Heart right ventricle (tissue), 16 donors: ENCODE data around the gene UNC5C. TPM values are rescaled to one million over a fixed set of nuclear protein-coding genes. Genes with fewer than 3 reads are reported as not detected.
A peak's percentile ranks its signal among the peaks of the same experiment; 100 is the strongest.

Experiments
- ATAC-seq, 8 donors: fragments of 200-7000 bp; cut with Tn5 transposase; one replicate each; pipeline ENCODE4 v1.9.1; 2020; ENCODE audit warnings: mild to moderate bottlenecking in 8 of 8, moderate library complexity in 8 of 8, moderate number of reproducible peaks in 1 of 8
- DNase-seq, 2 donors: peaks; one replicate each; pipeline ENCODE4 v3.0.0-alpha.2; 2020
- H3K27ac ChIP-seq, 10 donors: fragments of 200-600 bp; sonication (generic) in 2 of 10; one replicate each; pipeline versions ENCODE4 v1.5.0 to v1.8.0; 2020 to 2022; ENCODE audit warnings: mild to moderate bottlenecking in 3 of 10
- H3K27me3 ChIP-seq, 7 donors: fragments of 200-600 bp; one replicate each; pipeline ENCODE4 v1.8.0; 2021 to 2022; ENCODE audit warnings: mild to moderate bottlenecking in 2 of 7
- H3K36me3 ChIP-seq, 9 donors: fragments of 200-600 bp; sonication (generic) in 1 of 9; one replicate each; pipeline versions ENCODE4 v1.5.0 to v1.8.0; 2020 to 2022; ENCODE audit warnings: mild to moderate bottlenecking in 2 of 9
- H3K4me1 ChIP-seq, 9 donors: fragments of 200-600 bp; sonication (generic) in 1 of 9; one replicate each; pipeline versions ENCODE4 v1.5.0 to v1.8.0; 2020 to 2022; ENCODE audit warnings: mild to moderate bottlenecking in 4 of 9
- H3K4me3 ChIP-seq, 10 donors: fragments of 200-600 bp; sonication (generic) in 2 of 10; one replicate each; pipeline versions ENCODE4 v1.5.0 to v1.8.0; 2020 to 2022; ENCODE audit warnings: mild to moderate bottlenecking in 7 of 10, moderate library complexity in 2 of 10
- H3K9me3 ChIP-seq, 11 donors: fragments of 200-600 bp in 10 of 11; sonication (generic) in 2 of 11; one replicate each; pipeline versions ENCODE4 v1.5.0 to v1.8.0; 2013 to 2022; ENCODE audit warnings: mild to moderate bottlenecking in 2 of 11, control low read depth in 1 of 11, moderate library complexity in 1 of 11
- CTCF ChIP-seq, 9 donors: fragments of 200-600 bp; sonication (generic) in 2 of 9; IDR thresholded peaks; one replicate each; pipeline versions ENCODE4 v1.5.0 to v1.8.0; 2021 to 2022; ENCODE audit warnings: antibody characterized with exemption in 9 of 9, mild to moderate bottlenecking in 5 of 9, moderate library complexity in 1 of 9
- WGBS, 2 donors: extraction: QIAGEN DNeasy Blood & Tissue Kit; methylation state at CpG; one replicate each; pipeline ENCODE4 v1.1.7; 2013; ENCODE audit warnings: inconsistent platforms in 1 of 2; 5-methylcytosine and 5-hydroxymethylcytosine counted together
- intact Hi-C, 10 donors: fragments of 100-400 bp; cut with DNase I; formaldehyde crosslinking; loops; one replicate each; pipeline versions ENCODE4 v1.11.1 to v1.14.2; 2022
- polyA plus RNA-seq, 2 donors: library from polyadenylated mRNA; stranded (reverse); fragments of 200-250 nt; gene quantifications; one replicate each; pipeline ENCODE4 v1.2.3, GENCODE V29; 2013
- total RNA-seq, 10 donors: library from RNA; stranded (reverse); fragmentation: NEBNext Ultra II Directional in 3 of 10; extraction: Animal tissue kit (Norgen Biotek cat#: 25700) in 3 of 10; gene quantifications; one replicate each; pipeline versions ENCODE4 v1.2.1 to v1.2.4, GENCODE V29; 2021 to 2023
- donor health status: Arrhythmogenic right ventricular cardiomyopathy.
- donor health status: ischemic (EF 13 %, LVEDD 7.1; RV severe dilation, severe dysfunction).
- donor health status: healthy with polysubstance abuse.
- donor health status: DM: no; HTN: yes; CAD: no.
- donor health status: DM: no; HTN: no; CAD: no.
- donor health status: ischemic (EF 25% LVEDD 6.9; RV normal size, moderate dysfunction).
- donor health status: ischemic (EF 25% LVEDD 5.7; RV mildly dilated, moderate dysfunction).
- donor health status: healthy.
- donor health status: DM: yes; HTN: yes; CAD: no.
- donor health status: Ischemic cardiomyopathy.
- donor health status: ischemic (EF 35%, LVEDD 5.7; RV mildly dilated, moderate dysfunction).
- donor health status: nonischemic (EF 11% LVEDD 7.7; RV severe dilation, severe dysfunction).
- donor health status: DM: yes; HTN: yes; CAD: no.
- donor health status: PGD.
- donor health status: ischemic (EF 29% LVEDD 5.4; RV normal size, mild dysfunction).
- donor health status: nonischemic (EF 23%, LVEDD 6.1; RV moderate dilation, normal function).

Gene UNC5C
- total and polyA plus RNA-seq, 12 donors = 0.44 to 3.2 (median 1.5) TPM

GRCh38 chr4:95343235-95343634, 205.5 kb downstream of the UNC5C start:
- Histone ChIP-seq H3K4me1 (no peaks in the 10 kb centered on the region), H3K36me3 (no peaks in the 10 kb centered on the region), H3K27ac (no peak overlapping the region), H3K27me3 (no peaks in the 10 kb centered on the region), H3K9me3 (peaks cover 0 to 39% (median 23%) of the 10 kb centered on the region in 11 donors), H3K4me3 (no peak overlapping the region)
- WGBS, 2 donors = 88 to 92% methylated on average over 1 of the region's 1 CpG
- no peak for ATAC-seq
- intact Hi-C loops = no loop called here
- TF ChIP-seq CTCF (IDR thresholded peaks at IDR 0.05) = no peak
- DNase-seq = no peak

- no peaks in the 10 kb centered on the region for H3K4me1 ChIP-seq
- intact Hi-C loops = no loop called here
- H3K4me3 ChIP-seq = no peak overlapping the region
- no peak for ATAC-seq
- no peak for TF ChIP-seq CTCF (IDR thresholded peaks at IDR 0.05)
- no peak for DNase-seq
- H3K27me3 ChIP-seq = no peaks in the 10 kb centered on the region
- no peak overlapping the region for H3K27ac ChIP-seq
- peaks cover 0 to 3% (median 0%) of the 10 kb centered on the region in 9 donors for H3K36me3 ChIP-seq
- peaks cover 0 to 9% (median 0%) of the 10 kb centered on the region in 11 donors for H3K9me3 ChIP-seq
Measured at GRCh38 chr4:95340191-95340590, 208.6 kb downstream of the UNC5C start.

GRCh38 chr4:95325665-95326064, 223.1 kb downstream of the UNC5C start:
- no peak overlapping the region for H3K27ac ChIP-seq
- H3K36me3 ChIP-seq = no peaks in the 10 kb centered on the region
- peaks cover 0 to 5% (median 0%) of the 10 kb centered on the region in 11 donors for H3K9me3 ChIP-seq
- intact Hi-C loops = no loop called here
- DNase-seq (no peak), ATAC-seq (no peak)
- peaks cover 0 to 7% (median 4%) of the 10 kb centered on the region in 9 donors for H3K4me1 ChIP-seq
- 87 to 97% methylated on average over 1 of the region's 1 CpG for WGBS, 2 donors
- TF ChIP-seq CTCF (IDR thresholded peaks at IDR 0.05) = no peak
- no peaks in the 10 kb centered on the region for H3K27me3 ChIP-seq
- H3K4me3 ChIP-seq = no peak overlapping the region

- Histone ChIP-seq H3K27me3 (no peaks in the 10 kb centered on the region), H3K4me3 (no peak overlapping the region), H3K4me1 (peaks cover 0 to 21% (median 15%) of the 10 kb centered on the region in 9 donors), H3K27ac (peak overlapping the region in 4 of 10 donors; percentile 37 to 72 (median 70)), H3K36me3 (no peaks in the 10 kb centered on the region), H3K9me3 (no peaks in the 10 kb centered on the region)
- intact Hi-C loops = no loop called here
- no peak for TF ChIP-seq CTCF (IDR thresholded peaks at IDR 0.05)
- peak in 4 of 8 donors; percentile 34 to 71 (median 46) for ATAC-seq
- no peak for DNase-seq
- 62 to 63% methylated on average over 3 of the region's 3 CpGs for WGBS, 2 donors
Measured at GRCh38 chr4:95319169-95319568, 229.6 kb downstream of the UNC5C start.
